Keratinocyte (primary cell): Measurements from ENCODE around the gene MBNL2. TPM values are rescaled to one million over a fixed set of nuclear protein-coding genes. Genes with fewer than 3 reads are reported as not detected.

Experiments
- DNase-seq: peaks from one replicate; pipeline ENCODE4 v3.0.0-alpha.2; 2011; ENCODE audit warnings: low read depth, missing footprints, low spot score
- FAIRE-seq: peaks from 2 replicates; lab custom pipeline; 2011; peaks lifted over from hg19 to GRCh38; lab: Jason Lieb, UNC
- H2AFZ ChIP-seq: 2 replicates; pipeline ENCODE4 v1.6.0; 2012; ENCODE audit warnings: low read length, control low read depth, inconsistent platforms; ENCODE audit not compliant: control insufficient read depth
- H3K27ac ChIP-seq: 2 replicates; pipeline ENCODE4 v1.5.1; 2011; ENCODE audit warnings: low read length; ENCODE audit not compliant: control insufficient read depth, insufficient read depth
- H3K27me3 ChIP-seq: 3 replicates; pipeline ENCODE4 v1.6.0; 2011; ENCODE audit warnings: low read length; ENCODE audit not compliant: control insufficient read depth, insufficient read depth; ENCODE audit errors: extremely low read depth
- H3K36me3 ChIP-seq, 2 experiments: 2 replicates in 1 of 2; 3 replicates in 1 of 2; pipeline ENCODE4 v1.5.1; 2011; ENCODE audit warnings: low read length in 2 of 2, mild to moderate bottlenecking in 1 of 2; ENCODE audit not compliant: control insufficient read depth in 2 of 2, insufficient read depth in 2 of 2; ENCODE audit errors: extremely low read depth in 1 of 2
- H3K4me1 ChIP-seq: 3 replicates; pipeline ENCODE4 v1.5.1; 2011; ENCODE audit warnings: low read length; ENCODE audit not compliant: control insufficient read depth, insufficient read depth; ENCODE audit errors: extremely low read depth
- H3K4me2 ChIP-seq: 3 replicates; pipeline ENCODE4 v1.6.0; 2011; ENCODE audit warnings: low read depth, low read length; ENCODE audit not compliant: control insufficient read depth, insufficient read depth; ENCODE audit errors: extremely low read depth
- H3K4me3 ChIP-seq, 3 experiments: fragments of 200-600 bp in 1 of 3; sonication (generic) in 1 of 3; 2 replicates in 2 of 3; 3 replicates in 1 of 3; pipeline ENCODE4 v1.5.1; 2011 to 2016; ENCODE audit warnings: low read length in 3 of 3, mild to moderate bottlenecking in 3 of 3, control low read depth in 2 of 3, inconsistent platforms in 1 of 3, low read depth in 1 of 3, mixed read lengths in 1 of 3, mixed run types in 1 of 3, moderate library complexity in 1 of 3; ENCODE audit not compliant: control insufficient read depth in 2 of 3, insufficient read depth in 2 of 3; ENCODE audit errors: extremely low read depth in 1 of 3
- H3K79me2 ChIP-seq: 2 replicates; pipeline ENCODE4 v1.6.0; 2012; ENCODE audit warnings: low read length; ENCODE audit not compliant: control insufficient read depth, insufficient read depth
- H3K9ac ChIP-seq: 3 replicates; pipeline ENCODE4 v1.6.0; 2011; ENCODE audit warnings: low read length; ENCODE audit not compliant: control insufficient read depth, insufficient read depth; ENCODE audit errors: extremely low read depth
- H3K9me1 ChIP-seq: 3 replicates; pipeline ENCODE4 v1.6.0; 2011; ENCODE audit warnings: low read length; ENCODE audit not compliant: control insufficient read depth, insufficient read depth; ENCODE audit errors: extremely low read depth
- H3K9me3 ChIP-seq: 2 replicates; pipeline ENCODE4 v1.5.1; 2012; ENCODE audit warnings: low read depth, low read length; ENCODE audit not compliant: control insufficient read depth
- H4K20me1 ChIP-seq: 3 replicates; pipeline ENCODE4 v1.6.0; 2011; ENCODE audit warnings: low read length; ENCODE audit not compliant: control insufficient read depth, insufficient read depth; ENCODE audit errors: extremely low read depth
- CTCF ChIP-seq, 3 experiments: IDR thresholded peaks in 1 of 3; conservative IDR thresholded peaks in 1 of 3; optimal IDR thresholded peaks in 1 of 3; 2 replicates in 2 of 3; 3 replicates in 1 of 3; pipeline versions ENCODE3 to v1.5.1; 2011; ENCODE audit warnings: low read length in 3 of 3, mild to moderate bottlenecking in 3 of 3, moderate library complexity in 2 of 3, control low read depth in 1 of 3, inconsistent platforms in 1 of 3; ENCODE audit not compliant: insufficient read depth in 2 of 3; ENCODE audit errors: extremely low read depth in 1 of 3
- EZH2 ChIP-seq: IDR thresholded peaks from one replicate; pipeline ENCODE4 v1.6.1; 2012; ENCODE audit warnings: inconsistent platforms, mild to moderate bottlenecking, low read length, moderate library complexity
- dilution Hi-C: fragments of 300-500 bp; cut with MboI; formaldehyde crosslinking; loops from one replicate; pipeline ENCODE4 v1.7.0; 2020; ENCODE audit warnings: low sequenced_read_pairs; ENCODE audit not compliant: extremely low pct_ligation_motif_present
- polyA plus RNA-seq, 5 experiments: library from polyadenylated mRNA; depleted of rRNA in 3 of 5; stranded (reverse) in 3 of 5; stranded (forward) in 1 of 5; unstranded in 1 of 5; fragments of >200 nt; gene quantifications; 1 replicate in 1 of 5; 2 replicates in 3 of 5; 3 replicates in 1 of 5; pipeline versions ENCODE4 v1.2.1 to v1.2.3, GENCODE V29; 2011 to 2012; ENCODE audit warnings: missing spikeins in 2 of 5, low read depth in 1 of 5, low replicate concordance in 1 of 5

MBNL2 gene
- polyA plus RNA-seq, 1 donor (not counting 4 experiments of a cell fraction or from before 2014, with no cell fraction given) = 28.4 TPM

DNA sequence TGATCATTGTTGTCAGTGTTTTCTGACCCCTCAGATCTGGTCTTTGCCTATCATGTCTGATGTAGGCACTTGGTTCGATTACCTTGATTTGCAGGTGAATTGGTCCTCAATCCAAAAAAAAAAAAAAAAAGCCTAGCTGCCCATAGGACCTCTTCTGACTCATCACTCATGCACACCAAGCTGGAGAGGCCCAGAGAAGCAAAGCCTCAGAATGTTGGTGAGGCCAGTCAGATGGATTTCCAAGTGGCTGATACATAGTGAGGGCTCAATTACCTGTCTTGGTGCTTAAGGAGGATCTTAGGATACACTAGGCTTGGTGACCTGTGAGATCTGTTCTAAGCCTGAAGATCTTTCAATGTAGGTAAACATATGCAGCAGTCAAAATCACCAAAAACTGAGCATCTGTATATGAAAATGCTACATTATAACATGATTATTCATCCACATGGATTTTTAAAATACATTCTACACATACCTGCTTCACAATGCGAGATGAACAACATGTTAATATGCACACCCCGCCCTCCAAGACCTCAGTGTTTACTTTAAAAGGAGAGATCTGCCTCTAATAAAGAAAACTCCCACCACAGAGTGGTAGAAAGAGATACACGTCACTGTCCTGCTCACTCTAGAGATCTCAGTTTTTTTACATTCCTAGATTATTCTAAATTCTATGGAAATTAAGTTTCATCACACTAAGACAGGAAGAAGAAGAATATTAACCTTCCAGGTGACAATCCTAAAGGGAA lies 132.0 kb downstream of the MBNL2 start:
- Histone ChIP-seq H3K27me3 (no peaks in the 10 kb centered on the region), H4K20me1 (no peaks in the 10 kb centered on the region), H3K79me2 (no peaks in the 10 kb centered on the region), H3K9me1 (no peaks in the 10 kb centered on the region), H3K27ac (no peak overlapping the region), H3K4me1 (peaks cover 3% of the 10 kb centered on the region), H3K9me3 (no peaks in the 10 kb centered on the region), H3K36me3 (peaks cover 9 to 11% of the 10 kb centered on the region in 2 experiments), H2AFZ (no peak overlapping the region), H3K4me3 (no peak overlapping the region), H3K9ac (no peak overlapping the region), H3K4me2 (no peak overlapping the region)
- TF ChIP-seq EZH2 = no peak
- no peak for TF ChIP-seq CTCF (optimal IDR thresholded peaks at IDR 0.05 in 1 of 3, IDR thresholded peaks at IDR 0.05 in 1 of 3, conservative IDR thresholded peaks at IDR 0.05 in 1 of 3; ENCODE audit: extremely low read depth in 1 of 3, insufficient read depth in 2 of 3, low read length in 3 of 3)
- dilution Hi-C loops = no loop called here
- no peak for DNase-seq
- no peak for FAIRE-seq

- dilution Hi-C loops = no loop called here
- no peaks in the 10 kb centered on the region for H3K9me3 ChIP-seq
- H3K9me1 ChIP-seq = no peaks in the 10 kb centered on the region
- no peak overlapping the region for H3K4me2 ChIP-seq
- peaks cover 7 to 9% of the 10 kb centered on the region in 2 experiments for H3K36me3 ChIP-seq
- H2AFZ ChIP-seq = no peak overlapping the region
- H3K27ac ChIP-seq = no peak overlapping the region
- H3K9ac ChIP-seq = no peak overlapping the region
- no peaks in the 10 kb centered on the region for H4K20me1 ChIP-seq
- FAIRE-seq (peak; percentile 69), DNase-seq (no peak)
- peaks cover 3% of the 10 kb centered on the region for H3K4me1 ChIP-seq
- no peaks in the 10 kb centered on the region for H3K79me2 ChIP-seq
- H3K27me3 ChIP-seq = no peaks in the 10 kb centered on the region
- H3K4me3 ChIP-seq = no peak overlapping the region
- TF ChIP-seq EZH2 = no peak
- no peak for TF ChIP-seq CTCF (optimal IDR thresholded peaks at IDR 0.05 in 1 of 3, IDR thresholded peaks at IDR 0.05 in 1 of 3, conservative IDR thresholded peaks at IDR 0.05 in 1 of 3; ENCODE audit: extremely low read depth in 1 of 3, insufficient read depth in 2 of 3, low read length in 3 of 3)
These were observed 132.7 kb downstream of the MBNL2 start for GRCh38 chr13:97354808-97355207.
